Nephron (organoid): ENCODE results near the gene SGCB.

Experiments used
- H3K27ac Mint-ChIP-seq, 3 experiments: 2 replicates each; pipeline ENCODE4 v1.8.0; 2020; ENCODE audit warnings: mixed read lengths in 3 of 3, mild to moderate bottlenecking in 2 of 3, moderate library complexity in 1 of 3
- H3K27me3 Mint-ChIP-seq: 2 replicates; pipeline ENCODE4 v1.8.0; 2021; ENCODE audit warnings: low read depth, mild to moderate bottlenecking, moderate library complexity, mixed read lengths
- H3K36me3 Mint-ChIP-seq: 2 replicates; pipeline ENCODE4 v1.8.0; 2020; ENCODE audit warnings: low read depth, mixed read lengths
- H3K4me1 Mint-ChIP-seq: 2 replicates; pipeline ENCODE4 v1.8.0; 2020; ENCODE audit warnings: mixed read lengths
- H3K4me3 Mint-ChIP-seq, 3 experiments: 2 replicates each; pipeline ENCODE4 v1.8.0; 2020; ENCODE audit warnings: mild to moderate bottlenecking in 3 of 3, mixed read lengths in 3 of 3, moderate library complexity in 2 of 3
- H3K9me3 Mint-ChIP-seq: 2 replicates; pipeline ENCODE4 v1.8.0; 2020; ENCODE audit warnings: mixed read lengths
- TF ChIP-seq, protein P1 (sequence below), 3 experiments: fragments of 200-600 bp; sonication (generic); IDR thresholded peaks; one replicate each; pipeline ENCODE4 v1.5.0; 2021; ENCODE audit warnings: antibody characterized with exemption in 3 of 3; ENCODE audit not compliant: unreplicated experiment in 3 of 3

The SGCB gene

DNA sequence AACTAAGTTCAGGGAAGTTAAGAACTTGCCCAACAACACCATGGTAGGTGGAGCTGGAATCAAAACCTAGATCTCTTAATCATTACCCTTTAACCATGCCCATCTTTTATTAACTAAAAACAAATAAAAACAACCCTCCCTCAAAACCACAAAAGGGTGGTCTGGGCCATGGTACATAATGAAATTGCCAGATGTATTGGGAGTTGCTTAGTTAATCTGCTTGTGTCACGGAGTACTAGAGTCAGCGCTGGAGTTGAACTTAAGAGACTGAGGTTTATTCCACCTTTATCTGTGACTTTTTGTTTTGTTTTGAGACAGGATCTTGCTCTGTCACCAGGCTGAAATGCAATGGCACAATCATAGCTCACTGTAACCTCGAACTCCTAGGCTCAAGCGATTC, 31.2 kb downstream of the SGCB start:
- no peak overlapping the region for H3K4me3 Mint-ChIP-seq
- no peaks in the 10 kb centered on the region for H3K27me3 Mint-ChIP-seq
- H3K27ac Mint-ChIP-seq: no peak overlapping the region
- H3K36me3 Mint-ChIP-seq: peaks cover 18% of the 10 kb centered on the region
- TF ChIP-seq, protein P1, sequence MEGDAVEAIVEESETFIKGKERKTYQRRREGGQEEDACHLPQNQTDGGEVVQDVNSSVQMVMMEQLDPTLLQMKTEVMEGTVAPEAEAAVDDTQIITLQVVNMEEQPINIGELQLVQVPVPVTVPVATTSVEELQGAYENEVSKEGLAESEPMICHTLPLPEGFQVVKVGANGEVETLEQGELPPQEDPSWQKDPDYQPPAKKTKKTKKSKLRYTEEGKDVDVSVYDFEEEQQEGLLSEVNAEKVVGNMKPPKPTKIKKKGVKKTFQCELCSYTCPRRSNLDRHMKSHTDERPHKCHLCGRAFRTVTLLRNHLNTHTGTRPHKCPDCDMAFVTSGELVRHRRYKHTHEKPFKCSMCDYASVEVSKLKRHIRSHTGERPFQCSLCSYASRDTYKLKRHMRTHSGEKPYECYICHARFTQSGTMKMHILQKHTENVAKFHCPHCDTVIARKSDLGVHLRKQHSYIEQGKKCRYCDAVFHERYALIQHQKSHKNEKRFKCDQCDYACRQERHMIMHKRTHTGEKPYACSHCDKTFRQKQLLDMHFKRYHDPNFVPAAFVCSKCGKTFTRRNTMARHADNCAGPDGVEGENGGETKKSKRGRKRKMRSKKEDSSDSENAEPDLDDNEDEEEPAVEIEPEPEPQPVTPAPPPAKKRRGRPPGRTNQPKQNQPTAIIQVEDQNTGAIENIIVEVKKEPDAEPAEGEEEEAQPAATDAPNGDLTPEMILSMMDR (IDR thresholded peaks at IDR 0.05; ENCODE audit: unreplicated experiment in 3 of 3): no peak
- peaks cover 2% of the 10 kb centered on the region for H3K9me3 Mint-ChIP-seq
- H3K4me1 Mint-ChIP-seq: no peaks in the 10 kb centered on the region

DNA sequence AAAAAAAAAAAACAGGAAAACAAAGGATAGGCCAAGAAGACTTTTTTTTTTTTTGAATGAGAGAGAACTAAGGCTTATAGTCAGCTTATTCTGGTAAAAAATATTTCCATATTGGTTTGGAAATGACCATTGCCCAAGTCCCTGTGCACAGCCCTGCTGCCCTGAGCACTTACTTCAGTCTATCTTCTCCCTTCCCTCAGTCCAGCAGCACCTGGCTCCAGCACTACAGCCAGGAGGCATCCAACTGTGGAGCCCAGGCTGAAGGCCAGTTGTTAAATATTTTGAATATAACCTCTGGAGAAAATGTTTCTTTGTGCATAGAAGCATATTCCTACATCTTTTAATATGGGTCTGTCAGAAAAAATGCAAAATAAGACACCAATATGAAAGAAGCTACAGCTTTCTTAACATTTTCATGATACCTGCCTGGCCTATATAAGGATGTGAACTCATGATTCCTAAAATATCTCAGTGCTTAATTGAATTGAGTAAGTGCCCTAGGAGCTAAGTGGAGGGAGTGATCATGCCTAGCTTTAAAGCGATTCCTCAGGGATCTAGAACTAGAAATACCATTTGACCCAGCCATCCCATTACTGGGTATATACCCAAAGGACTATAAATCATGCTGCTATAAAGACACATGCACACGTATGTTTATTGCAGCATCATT, 32.4 kb downstream of the SGCB start:
- TF ChIP-seq, protein P1 (IDR thresholded peaks at IDR 0.05; ENCODE audit: unreplicated experiment in 3 of 3): no peak
- H3K4me3 Mint-ChIP-seq: no peak overlapping the region
- H3K4me1 Mint-ChIP-seq: no peaks in the 10 kb centered on the region
- peaks cover 2% of the 10 kb centered on the region for H3K9me3 Mint-ChIP-seq
- no peaks in the 10 kb centered on the region for H3K27me3 Mint-ChIP-seq
- no peak overlapping the region for H3K27ac Mint-ChIP-seq
- H3K36me3 Mint-ChIP-seq: peaks cover 9% of the 10 kb centered on the region

DNA sequence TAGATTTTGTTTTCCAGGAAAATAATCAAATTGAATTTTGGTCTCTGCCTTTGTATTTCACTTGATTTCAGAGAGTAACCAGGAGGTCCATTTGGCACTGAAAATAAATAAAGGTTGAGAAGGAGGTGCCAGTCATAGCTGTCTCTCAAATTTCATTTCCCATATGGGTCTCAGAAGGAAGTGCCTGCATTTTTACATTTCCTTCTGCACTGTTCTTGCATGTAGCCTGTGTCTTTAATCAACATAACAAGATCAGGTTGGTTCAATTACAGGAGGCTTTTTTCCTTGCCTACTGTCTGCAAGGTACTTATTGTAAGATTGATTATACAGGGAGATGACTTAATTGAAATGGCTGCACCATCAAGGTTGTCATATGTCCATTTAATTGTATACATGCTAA, 33.7 kb downstream of the SGCB start:
- H3K4me3 Mint-ChIP-seq: no peak overlapping the region
- no peaks in the 10 kb centered on the region for H3K27me3 Mint-ChIP-seq
- H3K36me3 Mint-ChIP-seq: peaks cover 1% of the 10 kb centered on the region
- H3K27ac Mint-ChIP-seq: no peak overlapping the region
- TF ChIP-seq, protein P1 (IDR thresholded peaks at IDR 0.05; ENCODE audit: unreplicated experiment in 3 of 3): no peak
- no peaks in the 10 kb centered on the region for H3K9me3 Mint-ChIP-seq
- H3K4me1 Mint-ChIP-seq: no peaks in the 10 kb centered on the region

DNA sequence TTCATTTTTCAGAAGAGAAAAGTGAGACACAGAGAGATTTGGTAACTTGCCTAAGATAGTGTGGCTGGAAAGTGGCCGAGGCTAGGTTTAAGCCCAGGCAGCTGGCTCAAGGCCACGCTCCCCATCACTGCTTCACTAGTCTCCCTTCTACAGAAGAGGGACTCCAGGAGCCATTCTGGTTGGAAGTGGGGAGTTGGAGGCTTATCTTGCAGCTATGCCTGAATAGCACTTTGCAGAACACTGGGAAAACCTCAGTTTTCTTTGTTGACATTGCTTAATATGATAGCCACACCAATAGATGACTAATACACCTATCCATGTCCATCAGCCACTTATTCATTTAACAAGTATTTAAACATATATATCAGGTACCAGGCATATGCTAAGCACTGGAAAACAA, 36.5 kb downstream of the SGCB start:
- Mint-ChIP-seq H3K27me3 (no peaks in the 10 kb centered on the region), H3K4me3 (no peak overlapping the region), H3K27ac (no peak overlapping the region), H3K9me3 (no peaks in the 10 kb centered on the region), H3K4me1 (peaks cover 6% of the 10 kb centered on the region), H3K36me3 (no peaks in the 10 kb centered on the region)
- TF ChIP-seq, protein P1 (IDR thresholded peaks at IDR 0.05; ENCODE audit: unreplicated experiment in 3 of 3): no peak

DNA sequence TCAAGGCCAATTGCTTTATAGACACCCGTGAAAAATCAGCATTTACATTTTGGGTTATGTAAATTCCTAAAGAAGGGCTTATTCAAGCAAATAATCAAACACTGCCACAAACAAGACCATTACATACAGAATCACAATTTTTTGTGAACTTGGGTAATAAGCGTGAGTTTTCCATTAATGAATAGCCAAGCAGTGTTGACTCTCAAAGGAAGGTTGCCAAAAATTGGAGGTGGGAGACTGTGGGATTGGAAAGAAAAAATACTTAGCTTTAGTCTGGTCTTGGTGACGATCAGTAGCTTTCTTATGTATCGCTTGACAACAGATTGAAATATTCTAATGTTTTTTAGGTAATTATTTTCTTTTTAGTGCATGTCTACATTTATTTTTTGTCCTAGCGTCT, 38.8 kb downstream of the SGCB start:
- no peaks in the 10 kb centered on the region for H3K9me3 Mint-ChIP-seq
- TF ChIP-seq, protein P1 (IDR thresholded peaks at IDR 0.05; ENCODE audit: unreplicated experiment in 3 of 3): no peak
- H3K27ac Mint-ChIP-seq: peak overlapping the region in 1 of 3 experiments; percentile 3
- no peaks in the 10 kb centered on the region for H3K27me3 Mint-ChIP-seq
- no peak overlapping the region for H3K4me3 Mint-ChIP-seq
- no peaks in the 10 kb centered on the region for H3K36me3 Mint-ChIP-seq
- H3K4me1 Mint-ChIP-seq: peaks cover 6% of the 10 kb centered on the region

DNA sequence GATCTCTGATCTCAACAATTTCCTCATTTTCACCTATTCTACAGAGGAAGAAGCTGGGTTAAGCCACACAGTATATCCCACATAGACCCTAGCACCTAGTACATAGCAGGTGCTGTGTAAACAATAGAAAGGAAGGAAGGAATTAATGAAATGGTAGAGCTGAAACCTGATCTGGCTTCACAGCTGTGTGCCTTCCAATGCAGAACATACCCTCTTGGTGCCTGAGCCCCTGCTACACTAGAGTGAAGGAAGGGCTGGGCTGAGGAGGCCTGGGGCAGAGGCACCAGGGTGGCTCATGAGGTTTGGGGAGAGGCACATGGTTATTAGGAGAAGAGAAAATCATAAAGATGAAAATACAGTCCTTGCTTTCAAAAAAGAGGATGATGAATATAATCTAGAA, 39.3 kb downstream of the SGCB start:
- TF ChIP-seq, protein P1 (IDR thresholded peaks at IDR 0.05; ENCODE audit: unreplicated experiment in 3 of 3): no peak

More for the DNA sequence above, 39.3 kb downstream of the SGCB start:
- no peaks in the 10 kb centered on the region for H3K9me3 Mint-ChIP-seq
- no peaks in the 10 kb centered on the region for H3K36me3 Mint-ChIP-seq
- H3K4me1 Mint-ChIP-seq: peaks cover 6% of the 10 kb centered on the region
- no peak overlapping the region for H3K4me3 Mint-ChIP-seq
- no peaks in the 10 kb centered on the region for H3K27me3 Mint-ChIP-seq
- peak overlapping the region in 2 of 3 experiments; percentile 3 to 70 for H3K27ac Mint-ChIP-seq
